ENCODE data around the gene SHKBP1. TPM values are rescaled to one million over a fixed set of nuclear protein-coding genes. Genes with fewer than 3 reads are reported as not detected.

Gene SHKBP1
- total and polyA plus RNA-seq, 2 of the 13 experiments (the other 11 are each of a cell fraction or from before 2014, with no cell fraction given) = 16.2 to 17.4 TPM

GRCh38 chr19:40603389-40604170 is 26.9 kb downstream of the SHKBP1 start (continued):
- TF ChIP-seq ZNF354B (CRISPR knock-in tag; IDR thresholded peaks at IDR 0.05) = no peak
- TF ChIP-seq ZNF136 (CRISPR knock-in tag; IDR thresholded peaks at IDR 0.05; ENCODE audit: low read depth) = no peak
- peak; percentile 35; the same call in 1 of the 2 replicates for TF ChIP-seq SIN3B (IDR thresholded peaks at IDR 0.05; ENCODE audit: low read length)
- peak; percentile 72; the same call in 1 of the 2 replicates for TF ChIP-seq ZNF280D (CRISPR knock-in tag; IDR thresholded peaks at IDR 0.05)
- no peak for TF ChIP-seq JUND (CRISPR knock-in tag; IDR thresholded peaks at IDR 0.05)
- TF ChIP-seq, protein P1, sequence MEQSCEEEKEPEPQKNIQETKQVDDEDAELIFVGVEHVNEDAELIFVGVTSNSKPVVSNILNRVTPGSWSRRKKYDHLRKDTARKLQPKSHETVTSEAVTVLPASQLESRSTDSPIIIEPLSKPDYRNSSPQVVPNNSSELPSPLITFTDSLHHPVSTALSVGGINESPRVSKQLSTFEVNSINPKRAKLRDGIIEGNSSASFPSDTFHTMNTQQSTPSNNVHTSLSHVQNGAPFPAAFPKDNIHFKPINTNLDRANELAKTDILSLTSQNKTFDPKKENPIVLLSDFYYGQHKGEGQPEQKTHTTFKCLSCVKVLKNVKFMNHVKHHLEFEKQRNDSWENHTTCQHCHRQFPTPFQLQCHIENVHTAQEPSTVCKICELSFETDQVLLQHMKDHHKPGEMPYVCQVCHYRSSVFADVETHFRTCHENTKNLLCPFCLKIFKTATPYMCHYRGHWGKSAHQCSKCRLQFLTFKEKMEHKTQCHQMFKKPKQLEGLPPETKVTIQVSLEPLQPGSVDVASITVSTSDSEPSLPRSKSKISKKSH (CRISPR knock-in tag; IDR thresholded peaks at IDR 0.05; ENCODE audit: borderline replicate concordance) = peak; percentile 57; the same call in 1 of the 2 replicates
- TF ChIP-seq POLR2A (IDR thresholded peaks at IDR 0.05; ENCODE audit: insufficient read depth in 1 of 2, low read depth in 2 of 2, low read length in 2 of 2) = no peak
- no peak for TF ChIP-seq SUZ12 (IDR thresholded peaks at IDR 0.05; ENCODE audit: low read depth, low read length)
- no peak; the same call in 1 of the 2 replicates for TF ChIP-seq STAG1 (CRISPR knock-in tag; IDR thresholded peaks at IDR 0.05)
- peak; percentile 67 for TF ChIP-seq PPARG (CRISPR knock-in tag; conservative IDR thresholded peaks at IDR 0.05)
- TF ChIP-seq, protein P2, sequence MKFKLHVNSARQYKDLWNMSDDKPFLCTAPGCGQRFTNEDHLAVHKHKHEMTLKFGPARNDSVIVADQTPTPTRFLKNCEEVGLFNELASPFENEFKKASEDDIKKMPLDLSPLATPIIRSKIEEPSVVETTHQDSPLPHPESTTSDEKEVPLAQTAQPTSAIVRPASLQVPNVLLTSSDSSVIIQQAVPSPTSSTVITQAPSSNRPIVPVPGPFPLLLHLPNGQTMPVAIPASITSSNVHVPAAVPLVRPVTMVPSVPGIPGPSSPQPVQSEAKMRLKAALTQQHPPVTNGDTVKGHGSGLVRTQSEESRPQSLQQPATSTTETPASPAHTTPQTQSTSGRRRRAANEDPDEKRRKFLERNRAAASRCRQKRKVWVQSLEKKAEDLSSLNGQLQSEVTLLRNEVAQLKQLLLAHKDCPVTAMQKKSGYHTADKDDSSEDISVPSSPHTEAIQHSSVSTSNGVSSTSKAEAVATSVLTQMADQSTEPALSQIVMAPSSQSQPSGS (CRISPR knock-in tag; IDR thresholded peaks at IDR 0.05) = peak; percentile 90
- peak; percentile 62; the same call in 1 of the 2 replicates for TF ChIP-seq ZFX (CRISPR knock-in tag; IDR thresholded peaks at IDR 0.05; ENCODE audit: low read depth)
- TF ChIP-seq, protein P3, sequence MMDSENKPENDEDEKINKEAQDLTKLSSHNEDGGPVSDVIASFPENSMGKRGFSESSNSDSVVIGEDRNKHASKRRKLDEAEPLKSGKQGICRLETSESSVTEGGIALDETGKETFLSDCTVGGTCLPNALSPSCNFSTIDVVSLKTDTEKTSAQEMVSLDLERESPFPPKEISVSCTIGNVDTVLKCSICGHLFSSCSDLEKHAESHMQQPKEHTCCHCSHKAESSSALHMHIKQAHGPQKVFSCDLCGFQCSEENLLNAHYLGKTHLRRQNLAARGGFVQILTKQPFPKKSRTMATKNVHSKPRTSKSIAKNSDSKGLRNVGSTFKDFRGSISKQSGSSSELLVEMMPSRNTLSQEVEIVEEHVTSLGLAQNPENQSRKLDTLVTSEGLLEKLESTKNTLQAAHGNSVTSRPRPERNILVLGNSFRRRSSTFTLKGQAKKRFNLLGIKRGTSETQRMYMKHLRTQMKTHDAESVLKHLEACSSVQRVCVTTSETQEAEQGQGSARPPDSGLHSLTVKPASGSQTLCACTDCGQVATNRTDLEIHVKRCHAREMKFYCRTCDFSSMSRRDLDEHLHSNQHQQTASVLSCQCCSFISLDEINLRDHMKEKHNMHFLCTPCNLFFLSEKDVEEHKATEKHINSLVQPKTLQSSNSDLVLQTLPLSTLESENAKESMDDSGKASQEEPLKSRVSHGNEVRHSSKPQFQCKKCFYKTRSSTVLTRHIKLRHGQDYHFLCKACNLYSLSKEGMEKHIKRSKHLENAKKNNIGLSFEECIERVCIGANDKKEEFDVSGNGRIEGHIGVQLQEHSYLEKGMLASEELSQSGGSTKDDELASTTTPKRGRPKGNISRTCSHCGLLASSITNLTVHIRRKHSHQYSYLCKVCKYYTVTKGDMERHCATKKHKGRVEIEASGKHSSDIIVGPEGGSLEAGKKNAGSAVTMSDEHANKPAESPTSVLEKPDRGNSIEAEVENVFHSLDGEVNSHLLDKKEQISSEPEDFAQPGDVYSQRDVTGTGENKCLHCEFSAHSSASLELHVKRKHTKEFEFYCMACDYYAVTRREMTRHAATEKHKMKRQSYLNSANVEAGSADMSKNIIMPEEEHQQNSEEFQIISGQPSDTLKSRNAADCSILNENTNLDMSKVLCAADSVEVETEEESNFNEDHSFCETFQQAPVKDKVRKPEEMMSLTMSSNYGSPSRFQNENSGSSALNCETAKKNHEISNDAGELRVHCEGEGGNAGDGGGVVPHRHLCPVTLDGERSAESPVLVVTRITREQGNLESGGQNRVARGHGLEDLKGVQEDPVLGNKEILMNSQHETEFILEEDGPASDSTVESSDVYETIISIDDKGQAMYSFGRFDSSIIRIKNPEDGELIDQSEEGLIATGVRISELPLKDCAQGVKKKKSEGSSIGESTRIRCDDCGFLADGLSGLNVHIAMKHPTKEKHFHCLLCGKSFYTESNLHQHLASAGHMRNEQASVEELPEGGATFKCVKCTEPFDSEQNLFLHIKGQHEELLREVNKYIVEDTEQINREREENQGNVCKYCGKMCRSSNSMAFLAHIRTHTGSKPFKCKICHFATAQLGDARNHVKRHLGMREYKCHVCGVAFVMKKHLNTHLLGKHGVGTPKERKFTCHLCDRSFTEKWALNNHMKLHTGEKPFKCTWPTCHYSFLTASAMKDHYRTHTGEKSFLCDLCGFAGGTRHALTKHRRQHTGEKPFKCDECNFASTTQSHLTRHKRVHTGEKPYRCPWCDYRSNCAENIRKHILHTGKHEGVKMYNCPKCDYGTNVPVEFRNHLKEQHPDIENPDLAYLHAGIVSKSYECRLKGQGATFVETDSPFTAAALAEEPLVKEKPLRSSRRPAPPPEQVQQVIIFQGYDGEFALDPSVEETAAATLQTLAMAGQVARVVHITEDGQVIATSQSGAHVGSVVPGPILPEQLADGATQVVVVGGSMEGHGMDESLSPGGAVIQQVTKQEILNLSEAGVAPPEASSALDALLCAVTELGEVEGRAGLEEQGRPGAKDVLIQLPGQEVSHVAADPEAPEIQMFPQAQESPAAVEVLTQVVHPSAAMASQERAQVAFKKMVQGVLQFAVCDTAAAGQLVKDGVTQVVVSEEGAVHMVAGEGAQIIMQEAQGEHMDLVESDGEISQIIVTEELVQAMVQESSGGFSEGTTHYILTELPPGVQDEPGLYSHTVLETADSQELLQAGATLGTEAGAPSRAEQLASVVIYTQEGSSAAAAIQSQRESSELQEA (CRISPR knock-in tag; IDR thresholded peaks at IDR 0.05; ENCODE audit: not compliant biosample characterization) = no peak
- no peak for TF ChIP-seq ZNF816 (CRISPR knock-in tag; IDR thresholded peaks at IDR 0.05; ENCODE audit: borderline replicate concordance)
